Cardiac fibroblast (primary cell): ENCODE data around the gene RAB3C.
"Not testable (repeated sequence)": the region's sequence is repeated elsewhere in the genome, so short reads cannot be mapped to it uniquely, and the experiment has no call there.

Experiments
- DNase-seq, 2 donors: peaks; one replicate each; pipeline versions ENCODE4 v3.0.0 to v3.0.0-alpha.2; 2010; ENCODE audit warnings: low read depth in 2 of 2
- H3K4me3 ChIP-seq, 2 donors: replicated peaks in 1 of 2; 1 replicate in 1 of 2; 2 replicates in 1 of 2; pipeline ENCODE4 v1.5.1; 2011; ENCODE audit warnings: low read depth in 2 of 2, low read length in 2 of 2, mild to moderate bottlenecking in 2 of 2, moderate library complexity in 1 of 2
- CTCF ChIP-seq: IDR thresholded peaks from one replicate; pipeline ENCODE4 v1.5.1; 2011; ENCODE audit warnings: low read depth, mild to moderate bottlenecking, low read length, inconsistent platforms

The RAB3C gene

GRCh38 chr5:58582803-58583491, at the start of gene RAB3C:
Gene RAB3C, plus strand, starts transcription at chr5:58583075. Its CDS starts 134 bp downstream, at chr5:58583209.
- TF ChIP-seq CTCF: no peak
- peak within 1 kb of the TSS; percentile 52 to 56 for H3K4me3 ChIP-seq
- DNase-seq: peak; percentile 91 to 94

GRCh38 chr5:58541935-58542334, 40.9 kb upstream of the RAB3C start:
- not testable (repeated sequence) for DNase-seq, H3K4me3 ChIP-seq

- no peak overlapping the region for H3K4me3 ChIP-seq
- DNase-seq: no peak
- no peak for TF ChIP-seq CTCF
Measured at GRCh38 chr5:58542709-58543108, 40.2 kb upstream of the RAB3C start.

GRCh38 chr5:58543723-58544122, 39.2 kb upstream of the RAB3C start:
- H3K4me3 ChIP-seq: no peak overlapping the region
- TF ChIP-seq CTCF: no peak
- no peak for DNase-seq

- no peak for TF ChIP-seq CTCF
- DNase-seq: no peak
- no peak overlapping the region for H3K4me3 ChIP-seq
Measured at GRCh38 chr5:58544195-58544594, 38.7 kb upstream of the RAB3C start.

- DNase-seq: no peak
- no peak for TF ChIP-seq CTCF
- H3K4me3 ChIP-seq: no peak overlapping the region
Measured at GRCh38 chr5:58544926-58545325, 37.9 kb upstream of the RAB3C start.

- TF ChIP-seq CTCF: no peak
- DNase-seq: no peak
- H3K4me3 ChIP-seq: no peak overlapping the region
Measured at GRCh38 chr5:58545912-58546311, 37.0 kb upstream of the RAB3C start.
